ENCODE results near the gene ZNF180.
"Not testable (repeated sequence)": the region's sequence is repeated elsewhere in the genome, so short reads cannot be mapped to it uniquely, and the experiment has no call there.

ZNF180 gene

GRCh38 chr19:44499962-44500949, at the start of gene ZNF180:
ZNF180 (minus strand) TSS chr19:44500522; CDS start chr19:44497334, 3,188 bp downstream.
- peak; percentile 88 to 93 for DNase-seq (ENCODE audit: low read depth in 1 of 2, low spot score in 1 of 2)

GRCh38 chr19:44549507-44549906, 49.2 kb upstream of the ZNF180 start:
- no peak for DNase-seq (ENCODE audit: low read depth in 1 of 2, low spot score in 1 of 2)

- no peak for DNase-seq (ENCODE audit: low read depth in 1 of 2, low spot score in 1 of 2)
Measured at GRCh38 chr19:44548736-44549135, 48.4 kb upstream of the ZNF180 start.

- no peak for DNase-seq (ENCODE audit: low read depth in 1 of 2, low spot score in 1 of 2)
Measured at GRCh38 chr19:44544031-44544430, 43.7 kb upstream of the ZNF180 start.

GRCh38 chr19:44542671-44543070, 42.3 kb upstream of the ZNF180 start:
- DNase-seq (ENCODE audit: low read depth in 1 of 2, low spot score in 1 of 2), result no peak

- DNase-seq (ENCODE audit: low read depth in 1 of 2, low spot score in 1 of 2), result no peak
Measured at GRCh38 chr19:44540736-44541135, 40.4 kb upstream of the ZNF180 start.

- no peak for DNase-seq (ENCODE audit: low read depth in 1 of 2, low spot score in 1 of 2)
Measured at GRCh38 chr19:44539991-44540390, 39.7 kb upstream of the ZNF180 start.

- no peak for DNase-seq (ENCODE audit: low read depth in 1 of 2, low spot score in 1 of 2)
Measured at GRCh38 chr19:44539236-44539826, 39.0 kb upstream of the ZNF180 start.

- DNase-seq (ENCODE audit: low read depth in 1 of 2, low spot score in 1 of 2), result not testable (repeated sequence)
Measured at GRCh38 chr19:44535361-44535760, 35.0 kb upstream of the ZNF180 start.

GRCh38 chr19:44532819-44533218, 32.5 kb upstream of the ZNF180 start:
- no peak for DNase-seq (ENCODE audit: low read depth in 1 of 2, low spot score in 1 of 2)

- DNase-seq (ENCODE audit: low read depth in 1 of 2, low spot score in 1 of 2), result no peak
Measured at GRCh38 chr19:44530777-44531176, 30.5 kb upstream of the ZNF180 start.

- DNase-seq (ENCODE audit: low read depth in 1 of 2, low spot score in 1 of 2), result no peak
Measured at GRCh38 chr19:44529536-44529935, 29.2 kb upstream of the ZNF180 start, which contains the start of gene CEACAM20. CEACAM20 (minus strand) TSS chr19:44529675; CDS start chr19:44529509, 166 bp downstream.

GRCh38 chr19:44527554-44527953, 27.2 kb upstream of the ZNF180 start:
- DNase-seq (ENCODE audit: low read depth in 1 of 2, low spot score in 1 of 2), result no peak

- DNase-seq (ENCODE audit: low read depth in 1 of 2, low spot score in 1 of 2), result no peak
Measured at GRCh38 chr19:44525721-44526430, 25.6 kb upstream of the ZNF180 start.

- no peak for DNase-seq (ENCODE audit: low read depth in 1 of 2, low spot score in 1 of 2)
Measured at GRCh38 chr19:44521370-44521769, 21.0 kb upstream of the ZNF180 start.

GRCh38 chr19:44517146-44517545, 16.8 kb upstream of the ZNF180 start:
- DNase-seq (ENCODE audit: low read depth in 1 of 2, low spot score in 1 of 2), result no peak

- DNase-seq (ENCODE audit: low read depth in 1 of 2, low spot score in 1 of 2), result no peak
Measured at GRCh38 chr19:44515907-44516306, 15.6 kb upstream of the ZNF180 start.

- no peak for DNase-seq (ENCODE audit: low read depth in 1 of 2, low spot score in 1 of 2)
Measured at GRCh38 chr19:44515031-44515430, 14.7 kb upstream of the ZNF180 start.

GRCh38 chr19:44512326-44513298, 12.3 kb upstream of the ZNF180 start:
- DNase-seq (ENCODE audit: low read depth in 1 of 2, low spot score in 1 of 2), result no peak

GRCh38 chr19:44509478-44509877, 9.2 kb upstream of the ZNF180 start:
- no peak for DNase-seq (ENCODE audit: low read depth in 1 of 2, low spot score in 1 of 2)
